HG03521 (cell line): Measurements from ENCODE around the gene NKPD1.

Source experiments
- ATAC-seq: cut with Tn5 transposase; IDR thresholded peaks from one replicate; pipeline ENCODE4 v1.9.1; 2021; ENCODE audit warnings: mild to moderate bottlenecking, moderate library complexity; ENCODE audit not compliant: unreplicated experiment

NKPD1 gene

GRCh38 chr19:45121827-45122345 lies 38.9 kb downstream of the NKPD1 start:
- no peak for ATAC-seq

GRCh38 chr19:45119582-45119981 lies 41.2 kb downstream of the NKPD1 start:
- no peak for ATAC-seq

GRCh38 chr19:45118591-45119355 lies 42.0 kb downstream of the NKPD1 start:
- peak; percentile 36 for ATAC-seq

GRCh38 chr19:45118106-45118505 lies 42.7 kb downstream of the NKPD1 start:
- no peak for ATAC-seq

- no peak for ATAC-seq
Measured at GRCh38 chr19:45117671-45118070, 43.1 kb downstream of the NKPD1 start.

- ATAC-seq, result no peak
Measured at GRCh38 chr19:45117167-45117594, 43.6 kb downstream of the NKPD1 start.

- no peak for ATAC-seq
Measured at GRCh38 chr19:45115809-45116615, 44.8 kb downstream of the NKPD1 start.

GRCh38 chr19:45114116-45114515 lies 46.7 kb downstream of the NKPD1 start:
- ATAC-seq, result no peak

- no peak for ATAC-seq
Measured at GRCh38 chr19:45113628-45114027, 47.2 kb downstream of the NKPD1 start.

GRCh38 chr19:45112111-45112827 lies 48.5 kb downstream of the NKPD1 start:
- ATAC-seq, result no peak
